ENCODE results near the gene NAA25. TPM values are rescaled to one million over a fixed set of nuclear protein-coding genes. Genes with fewer than 3 reads are reported as not detected.

Gene NAA25
- total and polyA plus RNA-seq, 2 of the 4 experiments (the other 2 are of a cell fraction), result 10.3 to 25.5 TPM

- Histone ChIP-seq H3K9ac (ENCODE audit: low read depth, low read length) (no peak overlapping the region), H3K9me1 (ENCODE audit: insufficient read depth, low read length) (peaks cover 25% of the 10 kb centered on the region), H2BK20ac (ENCODE audit: low read depth, low read length) (no peak overlapping the region), H2BK120ac (ENCODE audit: low read depth, low read length) (no peak overlapping the region), H3K79me1 (ENCODE audit: low read depth in 1 of 2, low read length in 2 of 2) (peaks cover 27 to 54% of the 10 kb centered on the region in 2 experiments), H4K20me1 (ENCODE audit: insufficient read depth, low read length) (peaks cover 34% of the 10 kb centered on the region; the same call in 1 of the 2 replicates), H3K4me3 (ENCODE audit: insufficient read depth, low read depth, low read length) (no peak overlapping the region), H3K56ac (ENCODE audit: extremely low read depth, insufficient read depth, low read length) (no peak overlapping the region), H3K27ac (ENCODE audit: insufficient read depth, low read length) (no peak overlapping the region), H3K27me3 (ENCODE audit: control insufficient read depth, insufficient read depth, low read length) (no peaks in the 10 kb centered on the region), H3K9me3 (ENCODE audit: control insufficient read depth, insufficient read depth, low read length) (no peaks in the 10 kb centered on the region), H3K36me3 (ENCODE audit: control insufficient read depth, insufficient read depth, low read length) (peaks cover 30% of the 10 kb centered on the region), H2AK9ac (replicated peaks; ENCODE audit: low read depth, low read length, poor library complexity) (no peak overlapping the region), H4K91ac (ENCODE audit: insufficient read depth, low read depth, low read length) (no peak overlapping the region), H3K4me1 (ENCODE audit: control insufficient read depth, insufficient read depth, low read length) (peaks cover 9% of the 10 kb centered on the region), H2AFZ (replicated peaks; ENCODE audit: low read length, poor library complexity) (no peak overlapping the region), H2BK5ac (ENCODE audit: low read depth, low read length, poor library complexity, severe bottlenecking) (no peak overlapping the region), H3K4ac (ENCODE audit: low read depth, low read length) (no peak overlapping the region), H4K8ac (ENCODE audit: low read depth in 2 of 2, low read length in 2 of 2) (no peak overlapping the region), H3K4me2 (ENCODE audit: low read depth, low read length) (no peak overlapping the region), H3K23ac (ENCODE audit: low read depth, low read length) (no peak overlapping the region), H3K14ac (replicated peaks; ENCODE audit: low read depth, low read length) (no peak overlapping the region), H2AK5ac (ENCODE audit: low read depth, low read length) (no peak overlapping the region), H3K18ac (ENCODE audit: low read depth, low read length) (no peak overlapping the region), H4K5ac (ENCODE audit: low read depth, low read length) (no peak overlapping the region), H2BK15ac (ENCODE audit: low read depth, low read length) (no peak overlapping the region)
- ChIA-PET POLR2A (ENCODE audit: unreplicated experiment) (interaction anchor here (0.6 kb wide), 1 partner anchor 25 kb away, joined by 6 read pairs; no protein-coding TSS in a partner anchor), CTCF (interaction anchor here (0.6 kb wide), 2 partner anchors 95 to 212 kb away, joined by 3 read pairs; no protein-coding TSS in a partner anchor)
- 86% methylated on average over 10 of the region's 11 CpGs; no CpG with 5 or more reads in 1 of the 2 experiments for WGBS, 2 experiments (ENCODE audit: extremely low coverage in 2 of 2, insufficient read length in 1 of 2)
- TF ChIP-seq CHD1 (IDR thresholded peaks at IDR 0.05; ENCODE audit: low read depth, low read length), result no peak
- TF ChIP-seq MAZ (IDR thresholded peaks at IDR 0.05; ENCODE audit: borderline replicate concordance, low read depth, low read length), result no peak
- TF ChIP-seq SMC3 (IDR thresholded peaks at IDR 0.05; ENCODE audit: low read depth, low read length), result no peak
- no peak for TF ChIP-seq RAD21 (IDR thresholded peaks at IDR 0.05; ENCODE audit: low read length)
- no peak for TF ChIP-seq USF2 (IDR thresholded peaks at IDR 0.05; ENCODE audit: low read depth, low read length)
- no peak for TF ChIP-seq MXI1 (IDR thresholded peaks at IDR 0.05; ENCODE audit: borderline replicate concordance, low read depth, low read length)
- TF ChIP-seq CTCF (conservative IDR thresholded peaks at IDR 0.05; ENCODE audit: low read depth, low read length), result no peak
- TF ChIP-seq BHLHE40 (IDR thresholded peaks at IDR 0.05; ENCODE audit: low read depth, low read length), result no peak
- no peak for TF ChIP-seq FOS (IDR thresholded peaks at IDR 0.05; ENCODE audit: low read depth, low read length)
- no peak for TF ChIP-seq MAFK (IDR thresholded peaks at IDR 0.05; ENCODE audit: low read depth, low read length)
- DNase-seq (no peak), ATAC-seq (ENCODE audit: low read depth) (no peak)
- in situ Hi-C loops (cut with MboI; ENCODE audit: low sequenced_read_pairs) (no loop called here), intact Hi-C loops (cut with micrococcal nuclease) (no loop called here), dilution Hi-C loops (cut with HindIII; ENCODE audit: low sequenced_read_pairs, unreplicated experiment) (no loop called here)
- BruUV-seq (replicated peaks), result TSS peak; percentile 99
Observed at GRCh38 chr12:112022241-112023016, 86.2 kb downstream of the NAA25 start.

All from IMR-90 (cell line).